Measurements from ENCODE around the gene HYAL1. TPM values are rescaled to one million over a fixed set of nuclear protein-coding genes. Genes with fewer than 3 reads are reported as not detected.
"Not testable (repeated sequence)": the region's sequence is repeated elsewhere in the genome, so short reads cannot be mapped to it uniquely, and the experiment has no call there.

The HYAL1 gene
- total RNA-seq, 1 donor, result 2.6 TPM

DNA sequence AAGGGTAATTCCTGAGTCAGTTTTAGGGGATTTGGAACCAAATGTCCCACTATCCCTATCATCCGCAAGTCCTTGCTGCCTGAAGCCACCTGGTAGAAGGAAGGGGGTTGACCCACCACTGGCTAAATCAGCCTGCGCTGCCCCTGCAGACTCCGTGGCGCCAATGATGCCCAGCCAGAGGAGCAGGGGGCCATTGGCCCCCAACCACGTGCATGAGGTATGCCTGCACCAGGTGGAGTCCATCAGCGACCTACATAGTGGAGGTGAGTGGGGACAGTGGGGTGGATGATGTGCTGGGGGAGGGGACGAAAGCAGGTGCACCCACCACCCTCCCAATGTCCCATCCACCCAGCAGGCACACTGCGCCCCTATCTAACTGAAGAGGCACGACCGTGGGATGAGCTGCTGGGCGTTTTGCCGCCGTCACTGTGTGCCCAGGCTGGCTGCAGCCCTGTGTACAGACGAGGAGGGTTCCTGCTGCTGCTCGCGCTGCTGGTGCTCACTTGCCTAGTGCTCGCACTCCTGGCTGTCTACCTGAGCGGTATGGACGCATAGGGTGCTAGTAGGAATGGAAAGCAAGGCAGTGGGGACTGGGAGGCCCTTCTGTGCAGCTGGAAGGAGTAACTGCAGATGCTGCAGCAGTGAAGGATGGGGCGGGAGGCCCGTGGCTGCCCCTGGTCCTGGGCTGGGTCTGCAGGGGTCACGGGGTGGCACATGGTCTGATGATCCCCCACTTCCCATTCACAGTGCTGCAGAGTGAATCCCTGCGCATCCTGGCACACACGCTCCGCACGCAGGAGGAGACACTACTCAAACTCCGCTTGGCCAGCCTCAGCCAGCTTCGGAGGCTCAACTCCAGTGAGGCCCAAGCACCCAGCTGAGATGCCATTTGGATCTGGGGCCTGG, 16.8 kb downstream of the HYAL1 start:
- TF ChIP-seq, protein P1, sequence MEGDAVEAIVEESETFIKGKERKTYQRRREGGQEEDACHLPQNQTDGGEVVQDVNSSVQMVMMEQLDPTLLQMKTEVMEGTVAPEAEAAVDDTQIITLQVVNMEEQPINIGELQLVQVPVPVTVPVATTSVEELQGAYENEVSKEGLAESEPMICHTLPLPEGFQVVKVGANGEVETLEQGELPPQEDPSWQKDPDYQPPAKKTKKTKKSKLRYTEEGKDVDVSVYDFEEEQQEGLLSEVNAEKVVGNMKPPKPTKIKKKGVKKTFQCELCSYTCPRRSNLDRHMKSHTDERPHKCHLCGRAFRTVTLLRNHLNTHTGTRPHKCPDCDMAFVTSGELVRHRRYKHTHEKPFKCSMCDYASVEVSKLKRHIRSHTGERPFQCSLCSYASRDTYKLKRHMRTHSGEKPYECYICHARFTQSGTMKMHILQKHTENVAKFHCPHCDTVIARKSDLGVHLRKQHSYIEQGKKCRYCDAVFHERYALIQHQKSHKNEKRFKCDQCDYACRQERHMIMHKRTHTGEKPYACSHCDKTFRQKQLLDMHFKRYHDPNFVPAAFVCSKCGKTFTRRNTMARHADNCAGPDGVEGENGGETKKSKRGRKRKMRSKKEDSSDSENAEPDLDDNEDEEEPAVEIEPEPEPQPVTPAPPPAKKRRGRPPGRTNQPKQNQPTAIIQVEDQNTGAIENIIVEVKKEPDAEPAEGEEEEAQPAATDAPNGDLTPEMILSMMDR (IDR thresholded peaks at IDR 0.05; ENCODE audit: insufficient read depth, low read depth, low read length), result no peak
- no peak overlapping the region for H3K4me3 ChIP-seq (ENCODE audit: low read depth, low read length)
- DNase-seq (ENCODE audit: low read depth), result no peak

DNA sequence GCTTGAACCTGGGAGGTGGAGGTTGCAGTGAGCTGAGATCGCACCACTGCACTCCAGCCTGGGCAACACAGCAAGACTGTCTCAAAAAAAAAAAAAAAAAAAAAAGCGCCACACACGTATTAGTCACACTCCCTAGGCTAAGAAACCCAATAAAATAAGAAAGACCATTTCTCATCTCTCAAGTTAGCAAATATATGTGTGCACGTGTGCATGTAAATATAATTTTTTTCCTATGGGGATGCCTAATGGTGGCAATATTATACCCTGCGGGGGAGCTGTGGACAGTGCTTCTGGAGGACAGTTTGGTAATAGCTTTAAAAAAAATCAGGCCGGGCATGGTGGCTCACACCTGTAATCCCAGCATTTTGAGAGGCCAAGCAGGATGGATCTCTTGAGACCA, 19.3 kb downstream of the HYAL1 start:
- not testable (repeated sequence) for H3K4me3 ChIP-seq (ENCODE audit: low read depth, low read length); DNase-seq (ENCODE audit: low read depth)

- TF ChIP-seq, protein P1 (IDR thresholded peaks at IDR 0.05; ENCODE audit: insufficient read depth, low read depth, low read length), result no peak
- DNase-seq (ENCODE audit: low read depth), result no peak
- no peak overlapping the region for H3K4me3 ChIP-seq (ENCODE audit: low read depth, low read length)
Observed at GRCh38 chr3:50279255-50280016, 23.9 kb downstream of the HYAL1 start.

GRCh38 chr3:50278880-50279224, 24.5 kb downstream of the HYAL1 start, which contains the start of gene LSMEM2:
Gene LSMEM2, plus strand, starts transcription at chr3:50279087. Its CDS starts 27 bp downstream, at chr3:50279114.
- H3K4me3 ChIP-seq (ENCODE audit: low read depth, low read length), result no peak within 1 kb of the TSS
- TF ChIP-seq, protein P1 (IDR thresholded peaks at IDR 0.05; ENCODE audit: insufficient read depth, low read depth, low read length), result no peak
- DNase-seq (ENCODE audit: low read depth), result no peak

DNA sequence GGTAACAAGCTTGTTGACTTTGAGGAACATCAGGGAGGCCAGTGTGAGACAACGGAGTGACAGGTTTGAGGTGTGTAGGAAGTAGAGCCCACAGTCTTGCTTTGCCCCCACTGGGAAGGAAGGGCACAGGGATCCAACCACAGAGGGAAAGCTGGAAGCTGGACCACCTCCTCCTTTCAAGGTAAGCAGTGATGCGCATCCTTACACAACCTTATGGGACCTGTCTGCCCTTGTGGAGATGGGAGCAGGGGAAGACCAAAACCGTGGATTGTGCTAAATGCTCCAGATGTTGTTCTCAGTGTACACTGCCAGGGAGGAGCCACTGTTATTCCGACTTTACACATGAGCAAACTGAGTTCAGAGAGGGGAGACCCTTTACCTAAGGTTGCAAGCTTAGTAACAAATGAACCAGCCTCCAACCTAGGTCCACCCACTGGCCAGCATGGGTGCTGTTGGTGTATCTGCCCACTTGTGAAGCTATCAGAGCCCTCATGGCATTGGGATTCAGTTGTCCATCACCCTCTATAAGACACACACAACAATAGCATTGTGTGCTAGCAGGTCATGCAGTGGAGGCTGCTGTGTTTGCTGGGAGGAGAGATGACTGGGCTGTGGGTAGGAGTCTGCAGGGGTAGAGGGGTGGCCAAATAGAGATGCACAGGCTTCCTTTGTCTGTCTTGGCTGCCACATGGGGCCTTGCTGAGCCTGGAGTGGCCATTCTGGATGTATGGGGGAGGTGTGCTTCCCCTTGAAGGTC, 25.1 kb downstream of the HYAL1 start:
- TF ChIP-seq, protein P1 (IDR thresholded peaks at IDR 0.05; ENCODE audit: insufficient read depth, low read depth, low read length), result no peak
- no peak for DNase-seq (ENCODE audit: low read depth)
- H3K4me3 ChIP-seq (ENCODE audit: low read depth, low read length), result no peak overlapping the region

- TF ChIP-seq, protein P1 (IDR thresholded peaks at IDR 0.05; ENCODE audit: insufficient read depth, low read depth, low read length), result no peak
- H3K4me3 ChIP-seq (ENCODE audit: low read depth, low read length), result no peak overlapping the region
- no peak for DNase-seq (ENCODE audit: low read depth)
Observed at GRCh38 chr3:50276762-50277101, 26.6 kb downstream of the HYAL1 start.
